ENCODE data around the gene RTBDN.
A peak's percentile ranks its signal among the peaks of the same experiment; 100 is the strongest.

RTBDN gene

GRCh38 chr19:12779162-12779993 is 55.0 kb downstream of the RTBDN start:
- peak; percentile 78 for DNase-seq (ENCODE audit: low read depth)

GRCh38 chr19:12778905-12779161 is 55.5 kb downstream of the RTBDN start:
- no peak for DNase-seq (ENCODE audit: low read depth)

GRCh38 chr19:12778017-12778904 is 56.1 kb downstream of the RTBDN start:
- DNase-seq (ENCODE audit: low read depth): peak; percentile 70

- peak; percentile 65 for DNase-seq (ENCODE audit: low read depth)
Measured at GRCh38 chr19:12777217-12778016, 57.0 kb downstream of the RTBDN start.
